Hypothalamus (tissue), 51 donors: ENCODE measurements around the gene ZNF587.
A peak's percentile ranks its signal among the peaks of the same experiment; 100 is the strongest.
"Not testable (repeated sequence)": the region's sequence is repeated elsewhere in the genome, so short reads cannot be mapped to it uniquely, and the experiment has no call there.

ENCODE experiments used
- DNase-seq, 51 donors: peaks; one replicate each; lab custom pipeline; 2025; lab: John Stamatoyannopoulos, UW

ZNF587 gene

GRCh38 chr19:57821095-57821494, 28.6 kb upstream of the ZNF587 start:
- not testable (repeated sequence) for DNase-seq

- DNase-seq, result not testable (repeated sequence)
Observed at GRCh38 chr19:57821501-57821900, 28.2 kb upstream of the ZNF587 start.

GRCh38 chr19:57823155-57823554, 26.5 kb upstream of the ZNF587 start:
- not testable (repeated sequence) for DNase-seq

GRCh38 chr19:57823608-57824007, 26.1 kb upstream of the ZNF587 start:
- not testable (repeated sequence) for DNase-seq

GRCh38 chr19:57825511-57825910, 24.1 kb upstream of the ZNF587 start:
- no peak for DNase-seq

- DNase-seq, result no peak
Observed at GRCh38 chr19:57829316-57829715, 20.3 kb upstream of the ZNF587 start.

- DNase-seq, result peak in 46 of 51 donors; percentile 4 to 74 (median 48)
Observed at GRCh38 chr19:57830071-57830602, 19.5 kb upstream of the ZNF587 start, which contains the start of gene ZNF587B. ZNF587B (plus strand) TSS chr19:57830299; CDS start chr19:57830529, 230 bp downstream.

GRCh38 chr19:57836991-57837390, 12.7 kb upstream of the ZNF587 start:
- DNase-seq, result not testable (repeated sequence)

GRCh38 chr19:57838622-57839191, 11.0 kb upstream of the ZNF587 start:
- not testable (repeated sequence) for DNase-seq

- DNase-seq, result no peak
Observed at GRCh38 chr19:57841122-57841763, 8.4 kb upstream of the ZNF587 start.

- not testable (repeated sequence) for DNase-seq
Observed at GRCh38 chr19:57847164-57847563, 2.5 kb upstream of the ZNF587 start.

- DNase-seq, result not testable (repeated sequence)
Observed at GRCh38 chr19:57849162-57849665, 445 bp upstream of the ZNF587 start.

- DNase-seq, result no peak
Observed at GRCh38 chr19:57850553-57851017, 926 bp downstream of the ZNF587 start.

- DNase-seq, result not testable (repeated sequence)
Observed at GRCh38 chr19:57851812-57852603, 2.3 kb downstream of the ZNF587 start.

- DNase-seq, result not testable (repeated sequence)
Observed at GRCh38 chr19:57854117-57854516, 4.5 kb downstream of the ZNF587 start.

- not testable (repeated sequence) for DNase-seq
Observed at GRCh38 chr19:57862351-57862750, 12.7 kb downstream of the ZNF587 start.

- no peak for DNase-seq
Observed at GRCh38 chr19:57867868-57868492, 18.3 kb downstream of the ZNF587 start.

GRCh38 chr19:57869655-57870054, 20.0 kb downstream of the ZNF587 start:
- DNase-seq, result not testable (repeated sequence)

- DNase-seq, result no peak
Observed at GRCh38 chr19:57870225-57870624, 20.6 kb downstream of the ZNF587 start.

- no peak for DNase-seq
Observed at GRCh38 chr19:57872450-57872849, 22.8 kb downstream of the ZNF587 start.
